Measurements from ENCODE around the gene USPL1.

DNA sequence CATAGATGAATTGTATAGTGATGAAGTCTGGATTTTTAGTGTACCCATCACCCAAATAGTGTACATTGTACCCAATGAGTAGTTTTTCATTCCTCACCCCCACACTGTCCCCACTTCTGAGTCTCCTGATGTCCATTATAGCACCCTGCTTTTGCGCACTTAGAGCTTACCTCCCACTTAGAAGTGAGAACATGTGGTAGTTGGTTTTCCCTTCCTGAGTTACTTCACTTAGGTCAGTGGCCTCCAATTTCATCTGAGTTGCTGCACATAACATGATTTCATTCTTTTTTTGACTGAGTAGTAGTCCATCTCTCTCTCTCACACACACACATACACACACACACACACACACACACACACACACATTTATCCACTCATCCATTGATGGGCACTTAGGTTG is 74.4 kb downstream of the USPL1 start:
- TF ChIP-seq ZNF274 (IDR thresholded peaks at IDR 0.05; ENCODE audit: low read depth, low read length) (no peak), SUZ12 (IDR thresholded peaks at IDR 0.05; ENCODE audit: extremely low read depth, insufficient read depth, insufficient read length) (no peak), YY1 (IDR thresholded peaks at IDR 0.05; ENCODE audit: insufficient read depth, insufficient read length) (no peak)
